ENCODE measurements around the gene CRNKL1. TPM values are rescaled to one million over a fixed set of nuclear protein-coding genes. Genes with fewer than 3 reads are reported as not detected.
"Not testable (repeated sequence)": the region's sequence is repeated elsewhere in the genome, so short reads cannot be mapped to it uniquely, and the experiment has no call there.

The CRNKL1 gene
- total and polyA plus RNA-seq, 5 donors from 2014 or later, result 10.4 to 17.9 (median 11.7) TPM

- peaks cover 19% of the 10 kb centered on the region for H3K27me3 Mint-ChIP-seq
- peak within 1 kb of the TSS; percentile 93 to 97 (median 93) for H3K27ac Mint-ChIP-seq
- ATAC-seq (ENCODE audit: low read depth in 2 of 2), result peak; percentile 99
- H3K36me3 Mint-ChIP-seq, result peaks cover 6% of the 10 kb centered on the region
- Histone ChIP-seq H3K27ac (ENCODE audit: insufficient read depth, low read length, poor library complexity, severe bottlenecking) (peak within 1 kb of the TSS; percentile 75), H3K4me1 (ENCODE audit: control insufficient read depth, insufficient read depth, low read length, poor library complexity, severe bottlenecking) (peaks cover 34% of the 10 kb centered on the region), H3K4me3 (ENCODE audit: low read depth, low read length) (peak within 1 kb of the TSS; percentile 83), H3K36me3 (ENCODE audit: control insufficient read depth, insufficient read depth, low read length) (no peaks in the 10 kb centered on the region), H3K9me3 (ENCODE audit: control insufficient read depth in 2 of 2, low read length in 2 of 2) (no peaks in the 10 kb centered on the region), H3K27me3 (ENCODE audit: control insufficient read depth, insufficient read depth, low read length) (peaks cover 3% of the 10 kb centered on the region)
- peaks cover 0 to 2% (median 0%) of the 10 kb centered on the region in 7 donors for H3K9me3 Mint-ChIP-seq
- peak; percentile 85 to 93 (median 87) for DNase-seq
- peak within 1 kb of the TSS; percentile 89 to 95 (median 94) for H3K4me3 Mint-ChIP-seq
- H3K4me1 Mint-ChIP-seq, result peaks cover 29 to 59% (median 40%) of the 10 kb centered on the region in 4 donors
Observed at GRCh38 chr20:20017001-20017843, 35.0 kb downstream of the CRNKL1 start, which contains the start of gene NAA20. Gene NAA20, plus strand, starts transcription at chr20:20017362. Its CDS starts 35 bp downstream, at chr20:20017397.

- H3K27ac ChIP-seq (ENCODE audit: insufficient read depth, low read length, poor library complexity, severe bottlenecking), result no peak overlapping the region
- no peak overlapping the region for H3K4me3 ChIP-seq (ENCODE audit: low read depth, low read length)
- Mint-ChIP-seq H3K9me3 (peaks cover 0 to 2% (median 0%) of the 10 kb centered on the region in 7 donors), H3K36me3 (peaks cover under 1% of the 10 kb centered on the region), H3K27me3 (peaks cover 40% of the 10 kb centered on the region), H3K4me3 (peak overlapping the region; percentile 32 to 95 (median 42)), H3K4me1 (peaks cover 11 to 35% (median 21%) of the 10 kb centered on the region in 4 donors), H3K27ac (peak overlapping the region in 2 of 3 donors; percentile 52 to 70)
- no peaks in the 10 kb centered on the region for H3K9me3 ChIP-seq (ENCODE audit: control insufficient read depth in 2 of 2, low read length in 2 of 2)
- no peak for ATAC-seq (ENCODE audit: low read depth in 2 of 2)
- peaks cover 3% of the 10 kb centered on the region for H3K27me3 ChIP-seq (ENCODE audit: control insufficient read depth, insufficient read depth, low read length)
- no peaks in the 10 kb centered on the region for H3K36me3 ChIP-seq (ENCODE audit: control insufficient read depth, insufficient read depth, low read length)
- DNase-seq, result peak in 1 of 3 donors; percentile 34
- peaks cover 25% of the 10 kb centered on the region for H3K4me1 ChIP-seq (ENCODE audit: control insufficient read depth, insufficient read depth, low read length, poor library complexity, severe bottlenecking)
Observed at GRCh38 chr20:20014659-20015058, 37.6 kb downstream of the CRNKL1 start.

- peaks cover 8% of the 10 kb centered on the region for H3K4me1 ChIP-seq (ENCODE audit: control insufficient read depth, insufficient read depth, low read length, poor library complexity, severe bottlenecking)
- H3K9me3 Mint-ChIP-seq, result peaks cover 0 to 3% (median 0%) of the 10 kb centered on the region in 7 donors
- DNase-seq (no peak), ATAC-seq (ENCODE audit: low read depth in 2 of 2) (no peak)
- H3K27me3 Mint-ChIP-seq, result peaks cover 41% of the 10 kb centered on the region
- H3K36me3 ChIP-seq (ENCODE audit: control insufficient read depth, insufficient read depth, low read length), result no peaks in the 10 kb centered on the region
- peaks cover 3% of the 10 kb centered on the region for H3K27me3 ChIP-seq (ENCODE audit: control insufficient read depth, insufficient read depth, low read length)
- H3K4me3 ChIP-seq (ENCODE audit: low read depth, low read length), result no peak overlapping the region
- no peaks in the 10 kb centered on the region for H3K9me3 ChIP-seq (ENCODE audit: control insufficient read depth in 2 of 2, low read length in 2 of 2)
- no peak overlapping the region for H3K27ac Mint-ChIP-seq
- H3K4me1 Mint-ChIP-seq, result peaks cover 0 to 15% (median 10%) of the 10 kb centered on the region in 4 donors
- H3K36me3 Mint-ChIP-seq, result no peaks in the 10 kb centered on the region
- no peak overlapping the region for H3K27ac ChIP-seq (ENCODE audit: insufficient read depth, low read length, poor library complexity, severe bottlenecking)
- H3K4me3 Mint-ChIP-seq, result peak overlapping the region in 1 of 4 donors; percentile 30
Observed at GRCh38 chr20:20012541-20012940, 39.7 kb downstream of the CRNKL1 start.

GRCh38 chr20:20010639-20011500 is 41.4 kb downstream of the CRNKL1 start:
- Mint-ChIP-seq H3K4me1 (peaks cover 0 to 7% (median 5%) of the 10 kb centered on the region in 4 donors), H3K36me3 (no peaks in the 10 kb centered on the region), H3K9me3 (peaks cover 0 to 3% (median 0%) of the 10 kb centered on the region in 7 donors), H3K4me3 (no peak overlapping the region), H3K27ac (no peak overlapping the region), H3K27me3 (peaks cover 47% of the 10 kb centered on the region)
- Histone ChIP-seq H3K4me1 (ENCODE audit: control insufficient read depth, insufficient read depth, low read length, poor library complexity, severe bottlenecking) (no peaks in the 10 kb centered on the region), H3K27ac (ENCODE audit: insufficient read depth, low read length, poor library complexity, severe bottlenecking) (no peak overlapping the region), H3K27me3 (ENCODE audit: control insufficient read depth, insufficient read depth, low read length) (peaks cover 3% of the 10 kb centered on the region), H3K9me3 (ENCODE audit: control insufficient read depth in 2 of 2, low read length in 2 of 2) (no peaks in the 10 kb centered on the region), H3K4me3 (ENCODE audit: low read depth, low read length) (no peak overlapping the region), H3K36me3 (ENCODE audit: control insufficient read depth, insufficient read depth, low read length) (no peaks in the 10 kb centered on the region)
- no peak for DNase-seq
- ATAC-seq (ENCODE audit: low read depth in 2 of 2), result no peak

- peaks cover 3% of the 10 kb centered on the region for H3K27me3 ChIP-seq (ENCODE audit: control insufficient read depth, insufficient read depth, low read length)
- H3K36me3 ChIP-seq (ENCODE audit: control insufficient read depth, insufficient read depth, low read length), result no peaks in the 10 kb centered on the region
- H3K27ac ChIP-seq (ENCODE audit: insufficient read depth, low read length, poor library complexity, severe bottlenecking), result no peak overlapping the region
- no peak for ATAC-seq (ENCODE audit: low read depth in 2 of 2)
- H3K4me1 ChIP-seq (ENCODE audit: control insufficient read depth, insufficient read depth, low read length, poor library complexity, severe bottlenecking), result no peaks in the 10 kb centered on the region
- no peaks in the 10 kb centered on the region for H3K9me3 ChIP-seq (ENCODE audit: control insufficient read depth in 2 of 2, low read length in 2 of 2)
- Mint-ChIP-seq H3K9me3 (peaks cover 0 to 3% (median 0%) of the 10 kb centered on the region in 7 donors), H3K27ac (no peak overlapping the region), H3K4me1 (peaks cover 0 to 5% (median 4%) of the 10 kb centered on the region in 4 donors), H3K36me3 (no peaks in the 10 kb centered on the region), H3K4me3 (no peak overlapping the region), H3K27me3 (peaks cover 53% of the 10 kb centered on the region)
- no peak for DNase-seq
- H3K4me3 ChIP-seq (ENCODE audit: low read depth, low read length), result no peak overlapping the region
Observed at GRCh38 chr20:20009784-20010253, 42.4 kb downstream of the CRNKL1 start.

- no peaks in the 10 kb centered on the region for H3K36me3 Mint-ChIP-seq
- H3K27me3 Mint-ChIP-seq, result peaks cover 46% of the 10 kb centered on the region
- Histone ChIP-seq H3K9me3 (ENCODE audit: control insufficient read depth in 2 of 2, low read length in 2 of 2) (no peaks in the 10 kb centered on the region), H3K4me3 (ENCODE audit: low read depth, low read length) (no peak overlapping the region), H3K27ac (ENCODE audit: insufficient read depth, low read length, poor library complexity, severe bottlenecking) (no peak overlapping the region), H3K4me1 (ENCODE audit: control insufficient read depth, insufficient read depth, low read length, poor library complexity, severe bottlenecking) (no peaks in the 10 kb centered on the region), H3K36me3 (ENCODE audit: control insufficient read depth, insufficient read depth, low read length) (no peaks in the 10 kb centered on the region), H3K27me3 (ENCODE audit: control insufficient read depth, insufficient read depth, low read length) (peaks cover 8% of the 10 kb centered on the region)
- ATAC-seq (ENCODE audit: low read depth in 2 of 2) (no peak), DNase-seq (no peak)
- H3K4me3 Mint-ChIP-seq, result no peak overlapping the region
- H3K9me3 Mint-ChIP-seq, result peaks cover 0 to 2% (median 0%) of the 10 kb centered on the region in 7 donors
- H3K4me1 Mint-ChIP-seq, result peaks cover 0 to 11% (median 9%) of the 10 kb centered on the region in 4 donors
- no peak overlapping the region for H3K27ac Mint-ChIP-seq
Observed at GRCh38 chr20:20005342-20005741, 46.9 kb downstream of the CRNKL1 start.

- not testable (repeated sequence) for DNase-seq; H3K27ac Mint-ChIP-seq; ATAC-seq (ENCODE audit: low read depth in 2 of 2); H3K36me3 ChIP-seq (ENCODE audit: control insufficient read depth, insufficient read depth, low read length); H3K27me3 ChIP-seq (ENCODE audit: control insufficient read depth, insufficient read depth, low read length); H3K4me1 ChIP-seq (ENCODE audit: control insufficient read depth, insufficient read depth, low read length, poor library complexity, severe bottlenecking); H3K36me3 Mint-ChIP-seq; H3K27ac ChIP-seq (ENCODE audit: insufficient read depth, low read length, poor library complexity, severe bottlenecking); H3K4me3 ChIP-seq (ENCODE audit: low read depth, low read length); H3K9me3 ChIP-seq (ENCODE audit: control insufficient read depth in 2 of 2, low read length in 2 of 2); H3K9me3 Mint-ChIP-seq
- Mint-ChIP-seq H3K27me3 (peaks cover 42% of the 10 kb centered on the region), H3K4me1 (peaks cover 0 to 11% (median 9%) of the 10 kb centered on the region in 4 donors), H3K4me3 (peak overlapping the region in 2 of 4 donors; percentile 62 to 78)
Observed at GRCh38 chr20:20003955-20004322, 48.3 kb downstream of the CRNKL1 start.

All from CD4-positive, CD25-positive, alpha-beta regulatory T cell (primary cell).